Fibroblast of the aortic adventitia (primary cell): ENCODE measurements around the gene SEC31A. TPM values are rescaled to one million over a fixed set of nuclear protein-coding genes. Genes with fewer than 3 reads are reported as not detected.
A peak's percentile ranks its signal among the peaks of the same experiment; 100 is the strongest.
"Not testable (repeated sequence)": the region's sequence is repeated elsewhere in the genome, so short reads cannot be mapped to it uniquely, and the experiment has no call there.

Experiments
- DNase-seq: peaks from one replicate; pipeline ENCODE4 v3.0.0-alpha.2; 2010; ENCODE audit warnings: low read depth
- H3K4me3 ChIP-seq: 2 replicates; pipeline ENCODE4 v1.5.1; 2011; ENCODE audit warnings: low read depth, mild to moderate bottlenecking, control low read depth, low read length, moderate library complexity
- CTCF ChIP-seq: IDR thresholded peaks from 2 replicates; pipeline ENCODE4 v1.5.1; 2011; ENCODE audit warnings: mild to moderate bottlenecking, low read length, control low read depth, inconsistent platforms; ENCODE audit not compliant: insufficient read depth
- total RNA-seq: library from RNA; depleted of rRNA; stranded (reverse); fragments of >200 nt; gene quantifications from 2 replicates; pipeline ENCODE4 v1.2.3, GENCODE V29; 2012; ENCODE audit warnings: low replicate concordance

Gene SEC31A
- total RNA-seq, 1 donor: 392 TPM

- no peak overlapping the region for H3K4me3 ChIP-seq
- no peak for DNase-seq
- TF ChIP-seq CTCF: no peak
Observed at GRCh38 chr4:82839624-82840023, 51.3 kb downstream of the SEC31A start.

GRCh38 chr4:82833696-82834313 lies 57.1 kb downstream of the SEC31A start:
- TF ChIP-seq CTCF: peak; percentile 34
- no peak overlapping the region for H3K4me3 ChIP-seq
- peak; percentile 82 for DNase-seq

- not testable (repeated sequence) for DNase-seq, H3K4me3 ChIP-seq
Observed at GRCh38 chr4:82833060-82833459, 57.9 kb downstream of the SEC31A start.

GRCh38 chr4:82825425-82825824 lies 65.5 kb downstream of the SEC31A start:
- no peak for TF ChIP-seq CTCF
- no peak overlapping the region for H3K4me3 ChIP-seq
- DNase-seq: no peak

GRCh38 chr4:82823062-82823461 lies 67.9 kb downstream of the SEC31A start:
- DNase-seq: no peak
- no peak overlapping the region for H3K4me3 ChIP-seq
- TF ChIP-seq CTCF: no peak

GRCh38 chr4:82820689-82821088 lies 70.3 kb downstream of the SEC31A start:
- DNase-seq: no peak
- TF ChIP-seq CTCF: no peak
- H3K4me3 ChIP-seq: no peak overlapping the region

- no peak for TF ChIP-seq CTCF
- H3K4me3 ChIP-seq: no peak overlapping the region
- DNase-seq: no peak
Observed at GRCh38 chr4:82818664-82819662, 72.0 kb downstream of the SEC31A start.

- not testable (repeated sequence) for H3K4me3 ChIP-seq, DNase-seq
Observed at GRCh38 chr4:82816874-82817273, 74.1 kb downstream of the SEC31A start.
